Right lobe of liver (tissue), 6 donors: ENCODE measurements around the gene CNPPD1. TPM values are rescaled to one million over a fixed set of nuclear protein-coding genes. Genes with fewer than 3 reads are reported as not detected.

ENCODE experiments used
- ATAC-seq, 4 donors: fragments of 200-7000 bp; cut with Tn5 transposase; one replicate each; pipeline ENCODE4 v1.9.1; 2020; ENCODE audit warnings: mild to moderate bottlenecking in 4 of 4, moderate library complexity in 4 of 4
- DNase-seq, 3 donors: peaks; one replicate each; pipeline ENCODE4 v3.0.0-alpha.2; 2020
- H3K27ac ChIP-seq, 3 donors: fragments of 200-600 bp; one replicate each; pipeline ENCODE4 v1.8.0; 2022
- H3K27me3 ChIP-seq, 2 donors: fragments of 200-600 bp; one replicate each; pipeline ENCODE4 v1.8.0; 2022
- H3K36me3 ChIP-seq, 4 donors: fragments of 200-600 bp; sonication (generic) in 1 of 4; one replicate each; pipeline versions ENCODE4 v1.5.1 to v1.8.0; 2017 to 2022; ENCODE audit warnings: control low read depth in 1 of 4
- H3K4me1 ChIP-seq, 4 donors: fragments of 200-600 bp; sonication (generic) in 1 of 4; one replicate each; pipeline versions ENCODE4 v1.5.1 to v1.8.0; 2017 to 2022; ENCODE audit warnings: control low read depth in 1 of 4
- H3K4me3 ChIP-seq, 3 donors: fragments of 200-600 bp; one replicate each; pipeline ENCODE4 v1.8.0; 2022
- H3K9me3 ChIP-seq, 4 donors: fragments of 200-600 bp; sonication (generic) in 1 of 4; one replicate each; pipeline versions ENCODE4 v1.5.1 to v1.8.0; 2017 to 2022; ENCODE audit warnings: control low read depth in 1 of 4
- CTCF ChIP-seq, 4 donors: fragments of 200-600 bp in 3 of 4; fragments of 450-650 bp in 1 of 4; IDR thresholded peaks; one replicate each; pipeline versions ENCODE4 v1.5.1 to v1.8.0; 2016 to 2022; ENCODE audit warnings: antibody characterized with exemption in 4 of 4, mild to moderate bottlenecking in 2 of 4
- POLR2A ChIP-seq: fragments of 450-650 bp; IDR thresholded peaks from one replicate; pipeline ENCODE4 v1.6.1; 2017; ENCODE audit warnings: antibody characterized with exemption, mild to moderate bottlenecking
- WGBS: methylation state at CpG from one replicate; pipeline ENCODE4 v1.1.6; 2018; ENCODE audit warnings: low coverage, low lambda C conversion rate; ENCODE audit not compliant: insufficient coverage; ENCODE audit errors: missing lambda C conversion rate; 5-methylcytosine and 5-hydroxymethylcytosine counted together
- intact Hi-C, 2 donors: fragments of 100-400 bp; cut with DNase I; formaldehyde crosslinking; loops; one replicate each; pipeline versions ENCODE4 v1.11.2 to v1.14.1; 2022
- total RNA-seq, 6 experiments: library from RNA; depleted of rRNA in 2 of 6; stranded (reverse); fragments of >200 nt in 2 of 6; fragmentation: NEBNext Ultra II Directional in 3 of 6; extraction: Animal tissue kit (Norgen Biotek cat#: 25700) in 3 of 6; gene quantifications; one replicate each; pipeline versions ENCODE4 v1.1.0 to v1.2.4, GENCODE V29; 2016 to 2023
- donor health status: DM: no; HTN: yes; CAD: no.
- donor health status: DM: no; HTN: no; CAD: no.
- donor health status: DM: no; HTN: no; CAD: no.
- donor health status: DM: no; HTN: yes; CAD: no.
- donor health status: DM: no; HTN: yes; CAD: no.

The CNPPD1 gene
- total RNA-seq, 6 experiments from 2014 or later = 22.3 to 37.1 (median 30.2) TPM

DNA sequence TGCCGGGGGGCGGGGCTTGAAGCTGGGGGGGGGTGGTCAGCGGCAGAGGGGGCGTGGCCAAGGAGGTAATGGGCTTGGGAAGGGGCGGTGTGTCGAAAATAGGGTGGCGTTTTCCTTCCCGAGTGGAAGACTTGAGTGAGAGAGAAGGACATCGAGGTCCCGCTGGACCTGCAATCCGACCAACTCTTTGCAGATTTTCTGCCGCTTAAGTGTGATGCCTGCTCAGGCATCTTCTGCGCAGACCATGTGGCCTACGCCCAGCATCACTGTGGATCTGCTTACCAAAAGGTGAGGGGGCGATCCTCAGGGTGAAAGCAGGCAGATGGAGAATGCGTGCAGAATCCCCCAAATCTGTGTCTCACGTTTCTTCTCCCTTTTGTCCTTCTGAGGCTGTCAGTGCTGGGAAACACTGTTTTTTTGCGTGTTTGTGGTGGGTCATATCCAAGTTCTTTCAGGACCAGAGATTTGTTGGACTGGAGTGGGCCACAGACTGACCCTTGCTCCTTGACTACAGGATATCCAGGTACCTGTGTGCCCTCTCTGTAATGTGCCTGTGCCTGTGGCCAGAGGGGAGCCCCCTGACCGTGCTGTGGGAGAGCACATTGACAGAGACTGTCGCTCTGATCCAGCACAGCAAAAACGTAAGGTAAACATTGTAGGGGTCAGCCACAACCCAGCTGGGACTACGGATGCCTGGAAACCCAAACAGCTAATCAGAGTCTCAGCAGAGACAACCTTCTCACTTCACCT, 30.6 kb upstream of the CNPPD1 start:
- Histone ChIP-seq H3K4me3 (peak overlapping the region; percentile 60 to 84 (median 82)), H3K9me3 (no peaks in the 10 kb centered on the region), H3K27ac (peak overlapping the region; percentile 80 to 95 (median 93)), H3K36me3 (peaks cover 0 to 31% (median 5%) of the 10 kb centered on the region in 4 donors), H3K4me1 (peaks cover 0 to 24% (median 8%) of the 10 kb centered on the region in 4 donors), H3K27me3 (no peaks in the 10 kb centered on the region)
- DNase-seq (no peak), ATAC-seq (no peak)
- intact Hi-C loops = loop anchor here in 1 of 2 donors (5.0 kb wide), 1 partner anchor 35 kb away; the partner anchor contains the start of gene SLC23A3
- WGBS = 5% methylated on average over 13 of the region's 22 CpGs
- TF ChIP-seq POLR2A = no peak
- TF ChIP-seq CTCF (IDR thresholded peaks at IDR 0.05) = no peak

- DNase-seq = peak; percentile 96 to 98 (median 97)
- no peaks in the 10 kb centered on the region for H3K9me3 ChIP-seq
- intact Hi-C loops = loop anchor here in 1 of 2 donors (5.0 kb wide), 1 partner anchor 34 kb away; the partner anchor contains the start of gene SLC23A3
- no peaks in the 10 kb centered on the region for H3K27me3 ChIP-seq
- peaks cover 0 to 24% (median 8%) of the 10 kb centered on the region in 4 donors for H3K4me1 ChIP-seq
- TF ChIP-seq POLR2A = peak; percentile 96
- peak in 1 of 4 donors; percentile 26 for TF ChIP-seq CTCF (IDR thresholded peaks at IDR 0.05)
- WGBS = 0% methylated on average over 17 of the region's 76 CpGs
- H3K27ac ChIP-seq = peak within 1 kb of the TSS; percentile 80 to 95 (median 93)
- ATAC-seq = peak; percentile 89 to 95 (median 92)
- peak within 1 kb of the TSS; percentile 60 to 84 (median 82) for H3K4me3 ChIP-seq
- H3K36me3 ChIP-seq = peaks cover 0 to 25% (median 5%) of the 10 kb centered on the region in 4 donors
These were observed 29.8 kb upstream of the CNPPD1 start, which contains the start of gene ZFAND2B for GRCh38 chr2:219206328-219207133. TSS of gene ZFAND2B (plus strand) at chr2:219206782. CDS start at chr2:219206988, 206 bp downstream.

DNA sequence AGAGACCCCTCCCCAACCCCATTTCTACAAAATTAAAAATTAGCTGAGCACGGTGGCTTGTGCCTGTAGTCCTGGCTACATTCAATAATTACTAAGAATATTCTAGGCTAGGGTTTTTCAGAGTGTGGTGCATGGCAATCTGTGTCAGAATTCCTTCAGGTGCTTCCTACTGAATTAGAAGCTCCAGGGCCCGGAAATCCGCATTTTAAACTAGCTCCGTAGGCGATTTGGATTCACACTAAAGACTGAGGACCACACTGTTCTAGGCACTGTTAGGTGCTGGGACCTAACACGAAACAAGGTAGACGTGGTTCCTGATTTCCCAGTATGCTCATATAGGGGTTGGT, 29.2 kb upstream of the CNPPD1 start:
- DNase-seq (peak in 1 of 3 donors; percentile 43), ATAC-seq (no peak)
- intact Hi-C loops = loop anchor here in 1 of 2 donors (5.0 kb wide), 1 partner anchor 34 kb away; the partner anchor contains the start of gene SLC23A3
- no peaks in the 10 kb centered on the region for H3K9me3 ChIP-seq
- peak overlapping the region; percentile 60 to 84 (median 82) for H3K4me3 ChIP-seq
- WGBS = 7% methylated on average over 6 of the region's 7 CpGs
- H3K27me3 ChIP-seq = no peaks in the 10 kb centered on the region
- H3K36me3 ChIP-seq = peaks cover 0 to 24% (median 5%) of the 10 kb centered on the region in 4 donors
- H3K27ac ChIP-seq = peak overlapping the region; percentile 80 to 95 (median 93)
- no peak for TF ChIP-seq POLR2A
- TF ChIP-seq CTCF (IDR thresholded peaks at IDR 0.05) = no peak
- peaks cover 0 to 24% (median 8%) of the 10 kb centered on the region in 4 donors for H3K4me1 ChIP-seq

DNA sequence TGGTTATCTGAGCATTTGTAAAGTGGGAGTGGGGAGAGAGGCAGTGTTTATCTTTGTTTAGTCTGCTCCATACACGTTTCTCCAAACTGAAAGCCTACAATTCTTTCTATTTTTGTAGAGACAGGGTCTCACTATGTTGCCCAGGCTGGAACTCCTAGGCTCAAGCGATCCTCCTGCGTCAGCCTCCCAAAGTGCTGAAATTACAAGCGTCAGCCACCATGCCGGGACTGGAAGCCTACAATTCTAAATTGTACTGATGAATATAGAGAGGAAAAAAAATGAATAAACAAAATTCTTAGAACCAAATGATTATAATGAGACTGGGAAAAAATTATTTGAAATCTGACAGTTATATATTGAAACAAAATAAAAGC, 28.4 kb upstream of the CNPPD1 start:
- Histone ChIP-seq H3K9me3 (no peaks in the 10 kb centered on the region), H3K27me3 (no peaks in the 10 kb centered on the region), H3K36me3 (peaks cover 0 to 16% (median 5%) of the 10 kb centered on the region in 4 donors), H3K4me1 (peaks cover 0 to 24% (median 8%) of the 10 kb centered on the region in 4 donors), H3K27ac (no peak overlapping the region), H3K4me3 (no peak overlapping the region)
- intact Hi-C loops = loop anchor here in 1 of 2 donors (5.0 kb wide), 1 partner anchor 33 kb away; the partner anchor contains the start of gene SLC23A3
- WGBS = 89% methylated on average over 5 of the region's 5 CpGs
- DNase-seq (no peak), ATAC-seq (no peak)
- TF ChIP-seq CTCF (IDR thresholded peaks at IDR 0.05) = no peak
- TF ChIP-seq POLR2A = no peak
